ENCODE data around the gene CRHR1.

- TF ChIP-seq EZH2 (IDR thresholded peaks at IDR 0.05; ENCODE audit: insufficient read depth, poor library complexity, severe bottlenecking), result no peak
- TF ChIP-seq EZH2phosphoT487 (IDR thresholded peaks at IDR 0.05; ENCODE audit: insufficient read depth, low read depth), result no peak
Observed at GRCh38 chr17:45826919-45827588, 42.9 kb downstream of the CRHR1 start.

Data from GM23248 (cell line).